Stimulated activated CD4-positive, alpha-beta T cell treated with anti-CD3 and anti-CD28 coated beads, Interleukin-12 subunit alpha, Interleukin-12 subunit beta, amount 100 ng/mL, for 24 hours (primary cell): ENCODE measurements around the gene TACC2.
"Not testable (repeated sequence)": the region's sequence is repeated elsewhere in the genome, so short reads cannot be mapped to it uniquely, and the experiment has no call there.

Source experiments
- DNase-seq, 2 experiments: peaks; one replicate each; pipeline ENCODE4 v3.0.0-alpha.2; 2020; ENCODE audit warnings: low read depth in 2 of 2

Gene TACC2

DNA sequence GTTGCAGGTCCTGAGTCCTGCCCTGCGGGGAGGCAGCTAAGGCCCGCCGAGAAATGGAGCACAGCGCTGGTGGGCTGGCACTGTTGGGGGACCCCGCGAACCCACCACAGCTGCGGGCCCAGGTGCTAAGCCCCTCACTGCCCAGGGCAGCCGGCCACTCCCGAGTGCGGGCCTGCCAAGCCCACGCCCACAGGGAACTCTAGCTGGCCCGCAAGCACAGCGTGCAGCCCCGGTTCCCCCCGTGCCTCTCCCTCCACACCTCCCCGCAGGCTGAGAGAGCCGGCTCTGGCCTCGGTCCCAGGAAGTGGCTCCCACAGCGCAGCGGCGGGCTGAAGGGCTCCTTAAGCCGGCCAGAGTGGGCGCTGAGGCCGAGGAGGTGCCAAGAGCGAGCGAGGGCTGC lies 10.5 kb upstream of the TACC2 start:
- no peak for DNase-seq

DNA sequence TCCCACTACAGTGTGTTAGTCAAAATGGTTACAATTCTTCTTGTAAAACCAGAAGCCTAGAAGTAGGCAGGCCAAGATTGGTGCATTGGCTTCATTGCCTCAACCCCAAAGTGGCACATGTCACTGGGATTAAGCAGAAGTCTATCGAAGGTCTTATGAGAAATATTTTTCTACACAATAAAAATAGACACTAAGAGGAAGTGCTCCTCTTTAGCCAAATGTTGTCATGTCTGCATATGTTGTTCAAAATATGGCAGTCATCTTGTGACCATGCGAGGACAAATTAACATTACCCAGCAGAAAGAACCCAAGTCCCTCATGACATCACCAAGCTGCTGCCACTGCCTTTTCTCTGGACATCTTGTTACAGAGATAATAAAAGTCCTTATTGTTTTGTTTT lies 7.6 kb upstream of the TACC2 start:
- no peak for DNase-seq

DNA sequence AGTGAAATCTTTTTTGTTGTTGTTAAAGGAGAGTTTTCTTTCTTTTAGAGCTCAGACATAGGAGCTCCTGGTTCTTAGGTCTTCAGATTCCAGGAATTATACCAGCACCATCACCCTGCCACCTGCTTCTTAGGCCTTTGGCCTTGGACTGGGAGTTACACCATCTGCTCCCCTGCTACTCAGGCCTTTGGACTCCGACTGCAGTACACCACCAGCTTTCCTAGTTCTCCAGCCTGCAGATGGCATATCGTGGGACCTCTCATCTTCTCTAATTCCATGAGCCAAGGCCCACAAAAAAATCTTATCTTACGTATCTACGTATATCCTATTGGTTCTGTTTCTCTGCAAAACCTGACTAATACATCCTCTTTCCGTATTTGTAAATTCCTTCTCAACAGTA lies 5.1 kb upstream of the TACC2 start:
- DNase-seq: no peak

DNA sequence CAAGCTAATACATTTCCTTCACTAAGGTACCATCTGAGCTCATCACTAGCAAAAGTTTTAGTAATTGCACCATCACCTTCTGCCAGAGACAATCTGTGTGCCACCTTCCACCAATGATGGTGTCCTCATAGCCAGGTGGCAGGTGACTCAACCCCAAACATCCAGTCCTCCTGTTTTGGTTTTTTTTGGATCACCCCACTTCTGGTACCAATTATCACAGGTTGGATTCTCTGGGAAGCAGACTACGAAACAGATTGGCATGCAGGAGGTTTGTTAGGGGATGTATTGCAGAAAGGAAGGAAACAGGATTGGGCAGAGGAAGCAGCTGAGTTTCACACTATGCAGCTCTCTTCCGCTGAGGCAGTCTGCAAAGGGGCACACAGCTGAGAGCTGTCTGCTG lies 4.5 kb upstream of the TACC2 start:
- no peak for DNase-seq

DNA sequence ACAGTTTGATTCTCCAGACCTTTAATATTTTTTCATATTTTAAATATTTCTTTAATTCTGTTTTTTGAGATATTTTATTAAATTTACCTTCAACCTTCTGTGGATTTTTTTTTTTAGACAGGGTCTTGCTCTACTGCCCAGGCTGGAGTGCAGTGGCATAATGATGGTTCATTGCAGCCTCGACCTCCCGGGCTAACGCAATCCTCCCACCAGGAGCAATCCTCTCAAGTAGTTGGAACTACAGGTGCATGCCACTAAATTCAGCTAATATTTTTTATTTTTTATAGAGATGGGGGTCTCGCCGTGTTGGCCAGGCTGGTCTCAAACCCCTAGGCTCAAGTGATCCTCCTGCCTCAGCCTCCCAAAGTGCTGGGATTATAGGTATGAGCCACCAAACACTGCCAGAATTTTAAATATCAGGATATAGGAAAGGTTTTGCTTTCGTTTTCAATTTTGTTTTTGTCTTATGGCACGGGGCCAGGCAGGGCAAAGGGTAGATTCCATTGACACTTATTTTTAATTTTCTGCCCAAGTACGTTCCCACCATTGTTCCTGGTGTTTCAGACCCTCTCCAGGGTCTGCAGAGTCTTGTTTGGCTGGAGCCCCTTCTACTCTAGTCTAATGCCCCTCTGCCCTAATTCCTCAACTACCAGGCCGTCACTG lies 1.2 kb downstream of the TACC2 start:
- no peak for DNase-seq

DNA sequence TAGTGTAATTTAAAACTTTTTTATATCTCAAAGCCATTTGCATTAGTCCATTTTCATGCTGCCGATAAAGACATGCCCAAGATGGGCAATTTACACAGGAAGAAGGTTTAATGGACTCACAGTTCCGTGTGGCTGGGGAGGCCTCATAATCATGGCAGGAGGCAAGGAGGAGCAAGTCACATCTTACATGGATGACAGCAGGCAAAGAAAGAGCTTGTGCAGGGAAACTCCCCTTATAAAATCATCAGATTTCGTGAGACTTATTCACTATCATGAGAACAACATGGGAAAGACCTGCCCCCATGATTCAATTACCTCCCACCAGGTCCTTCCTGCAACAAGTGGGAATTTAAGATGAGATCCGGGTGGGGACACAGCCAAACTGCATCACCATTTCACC lies 2.8 kb downstream of the TACC2 start:
- not testable (repeated sequence) for DNase-seq

DNA sequence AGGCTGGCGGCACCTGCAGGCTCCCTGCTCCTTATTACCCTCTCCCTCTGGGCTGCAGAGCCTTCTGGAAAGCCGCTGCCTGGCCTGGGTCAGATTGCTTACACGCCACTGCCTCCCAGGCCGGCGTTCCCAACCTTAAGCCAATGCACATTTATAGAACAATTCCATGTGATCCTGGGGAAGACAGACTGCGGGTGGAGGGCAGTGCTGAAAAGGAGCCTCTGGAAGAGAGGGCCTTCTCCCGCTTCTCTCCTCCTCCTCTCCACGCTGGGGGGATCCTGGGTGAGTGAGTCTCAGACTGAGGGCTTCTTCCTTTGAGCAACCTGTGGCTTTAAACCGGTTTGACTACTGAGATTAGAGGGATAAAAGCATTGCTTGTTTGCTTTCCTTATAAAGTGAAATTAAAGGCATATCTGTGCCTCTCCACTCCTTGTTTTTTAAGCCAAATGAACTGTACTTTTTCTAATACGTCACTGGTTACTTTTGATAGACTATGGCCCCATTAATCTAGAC lies 5.5 kb downstream of the TACC2 start:
- DNase-seq: no peak

DNA sequence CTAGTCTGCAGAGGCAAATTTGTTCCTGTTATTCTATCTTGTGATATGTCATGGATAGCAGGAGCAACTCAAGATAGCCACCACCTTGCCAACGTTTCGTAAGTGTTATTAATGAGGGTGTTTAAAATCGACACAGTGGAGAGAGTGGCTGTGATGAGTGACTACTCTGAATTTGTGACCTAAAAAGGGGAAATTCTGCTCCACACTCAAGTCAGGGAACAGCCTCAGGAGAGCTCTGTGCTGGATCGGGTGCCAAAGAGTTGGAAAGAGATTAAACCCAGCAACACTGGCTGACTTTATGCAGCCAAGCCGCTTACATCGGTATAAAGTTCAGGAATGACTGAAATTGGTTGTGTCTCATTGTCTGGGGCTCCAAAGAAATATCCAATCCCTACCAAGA lies 9.5 kb downstream of the TACC2 start:
- DNase-seq: no peak

DNA sequence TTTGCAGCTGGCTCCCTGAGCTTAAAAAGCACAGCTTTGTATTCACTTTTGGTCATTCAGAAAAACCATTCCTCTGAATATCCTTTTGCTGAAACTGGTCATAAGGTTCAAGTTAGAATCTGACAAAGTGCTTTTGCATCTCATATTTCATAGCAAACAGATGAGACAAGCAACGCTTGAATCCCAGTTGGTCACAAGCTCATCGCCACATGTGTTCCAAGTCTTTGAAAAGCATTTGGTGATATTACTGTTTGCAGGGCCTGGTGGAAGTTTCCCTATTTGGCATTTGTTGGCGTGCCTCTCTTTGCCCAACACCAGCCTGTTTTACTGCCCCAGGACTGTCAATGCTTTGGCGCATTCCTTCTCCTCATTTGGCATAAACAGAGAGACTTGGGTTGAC lies 10.3 kb downstream of the TACC2 start:
- no peak for DNase-seq

DNA sequence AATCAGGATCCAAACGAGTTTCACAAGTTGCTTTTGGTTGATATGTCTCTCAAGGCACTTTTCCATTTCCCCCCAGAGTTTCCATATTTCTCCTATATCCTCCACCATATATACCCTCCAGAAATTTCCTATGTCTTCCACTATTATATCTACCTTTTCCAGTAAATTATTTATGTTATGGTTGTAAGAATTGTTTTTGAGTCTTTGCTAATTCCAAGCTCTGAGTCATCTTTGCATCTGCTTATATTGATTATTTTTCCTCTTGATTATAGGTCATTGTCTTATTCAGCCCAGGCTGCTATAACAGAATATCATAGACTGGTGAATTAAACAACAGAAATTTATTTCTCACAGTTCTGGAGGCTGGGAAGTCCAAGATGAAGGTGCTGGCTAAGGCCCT lies 12.7 kb downstream of the TACC2 start:
- DNase-seq: no peak

DNA sequence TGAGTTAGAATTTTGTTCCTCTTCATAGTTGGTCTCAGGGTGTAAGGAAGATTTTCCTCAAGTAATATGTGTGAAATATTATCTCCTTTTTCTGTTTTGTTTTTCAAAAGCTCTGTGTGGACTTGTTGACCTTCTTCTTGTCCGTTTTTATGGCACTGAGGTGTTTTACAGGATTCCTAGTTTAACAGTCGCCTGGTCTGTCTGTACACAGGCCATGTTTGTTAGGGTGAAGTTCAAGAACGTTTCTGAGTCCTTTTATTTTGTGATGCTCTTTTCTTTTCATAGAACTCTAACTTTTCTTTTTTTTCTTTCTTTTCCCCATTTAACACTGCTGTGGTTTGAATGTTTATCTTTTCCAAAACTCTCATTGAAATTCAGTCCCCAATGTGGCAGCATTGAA lies 18.5 kb downstream of the TACC2 start:
- no peak for DNase-seq

DNA sequence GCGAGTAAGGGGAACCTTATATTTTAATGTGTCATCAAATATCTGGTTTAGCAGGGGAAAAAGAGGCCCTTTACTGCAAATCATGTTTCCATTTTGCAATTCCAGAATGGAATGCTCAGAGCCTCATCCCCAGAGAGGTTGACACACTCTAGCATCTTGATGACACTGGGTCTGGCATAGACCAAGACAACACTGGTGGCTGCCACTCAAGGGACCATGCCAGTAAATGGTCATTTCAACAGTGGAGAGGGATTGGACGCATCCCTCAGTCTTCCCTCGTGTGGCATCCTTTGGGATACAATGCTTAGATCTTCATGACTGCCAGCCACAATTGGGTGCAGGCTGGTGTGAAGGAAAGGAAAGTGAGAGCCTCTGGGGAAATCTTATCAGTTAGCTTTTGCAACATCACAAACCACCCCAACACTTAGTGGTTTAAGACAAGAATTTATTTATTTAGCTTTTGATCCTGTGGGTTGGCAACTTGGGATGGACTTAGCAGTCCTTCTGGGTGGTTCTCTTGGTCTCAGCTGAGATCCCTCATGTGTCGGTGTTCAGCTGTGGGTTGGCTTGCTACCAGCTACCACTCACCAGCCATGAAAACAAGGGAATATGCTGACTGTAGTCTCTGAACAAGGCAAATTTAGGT lies 21.6 kb downstream of the TACC2 start:
- no peak for DNase-seq

DNA sequence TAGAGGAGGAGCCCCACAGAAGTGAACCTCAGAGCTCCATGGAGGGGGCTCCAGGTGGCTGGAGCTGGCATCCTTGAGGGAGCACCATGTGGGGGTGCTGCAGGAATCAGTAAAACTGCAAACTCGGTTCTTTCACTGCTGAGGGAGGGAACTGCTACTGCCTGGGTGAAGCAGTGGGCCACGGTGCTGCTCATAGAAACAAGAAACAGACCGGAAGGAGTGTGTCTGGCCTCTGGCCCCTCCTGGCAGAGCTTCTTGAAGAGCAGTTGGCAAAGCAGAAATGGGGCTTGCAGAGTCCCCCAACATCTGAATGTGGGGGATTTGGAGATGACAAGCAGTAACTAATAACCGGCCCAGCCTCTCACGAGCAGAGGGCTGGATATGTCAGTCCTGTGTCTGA lies 23.8 kb downstream of the TACC2 start:
- no peak for DNase-seq

DNA sequence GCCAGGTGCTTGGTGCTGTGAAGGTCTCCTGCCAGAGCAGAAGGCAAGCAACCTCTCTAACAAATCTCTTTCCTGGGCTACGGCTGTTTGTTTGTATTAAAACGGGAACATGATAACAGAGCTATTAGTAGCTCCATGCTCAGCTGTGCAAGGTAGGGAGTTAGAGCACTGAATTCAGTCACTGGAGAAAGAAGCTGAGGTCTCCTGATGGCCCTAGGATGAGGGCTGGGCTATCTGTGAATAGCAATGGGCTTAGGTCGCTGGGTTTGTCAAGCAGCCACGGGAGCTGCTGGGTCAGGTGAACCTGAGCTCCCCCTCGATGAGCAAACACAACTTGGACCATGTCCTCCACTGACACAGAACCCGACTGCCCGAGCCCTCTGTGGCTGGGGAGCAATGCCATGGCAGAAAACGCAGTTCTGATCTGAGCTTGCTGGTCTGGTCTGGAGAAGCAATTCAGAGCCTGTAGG lies 24.4 kb downstream of the TACC2 start:
- DNase-seq: no peak

DNA sequence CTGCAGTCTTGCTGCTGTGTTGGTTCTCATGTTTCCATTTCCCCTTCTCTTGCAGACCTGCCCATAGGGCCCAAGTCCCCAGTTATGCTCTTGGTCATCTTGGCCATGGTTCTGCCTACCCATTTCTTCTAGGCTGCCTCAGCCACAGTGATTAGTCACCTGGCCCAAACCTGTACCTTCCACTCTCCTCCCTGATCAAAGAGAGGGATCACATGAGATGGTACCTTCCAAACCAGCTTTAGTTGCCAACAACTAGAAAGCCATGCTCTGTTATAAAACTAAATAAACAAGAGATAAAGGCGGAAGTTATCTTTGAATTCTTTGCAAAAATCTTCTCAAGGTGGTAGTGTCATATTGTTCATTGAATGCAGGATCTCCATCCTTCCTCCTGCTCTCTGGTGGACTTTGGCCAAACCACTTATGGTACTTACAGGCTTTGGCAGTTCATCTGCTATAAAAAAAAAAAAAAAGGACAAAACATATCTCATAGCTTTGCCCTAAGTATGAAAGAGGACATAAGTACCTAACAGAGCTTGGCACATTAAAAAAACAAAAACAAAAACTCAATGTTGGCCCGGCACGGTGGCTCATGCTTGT lies 25.8 kb downstream of the TACC2 start:
- DNase-seq: no peak

DNA sequence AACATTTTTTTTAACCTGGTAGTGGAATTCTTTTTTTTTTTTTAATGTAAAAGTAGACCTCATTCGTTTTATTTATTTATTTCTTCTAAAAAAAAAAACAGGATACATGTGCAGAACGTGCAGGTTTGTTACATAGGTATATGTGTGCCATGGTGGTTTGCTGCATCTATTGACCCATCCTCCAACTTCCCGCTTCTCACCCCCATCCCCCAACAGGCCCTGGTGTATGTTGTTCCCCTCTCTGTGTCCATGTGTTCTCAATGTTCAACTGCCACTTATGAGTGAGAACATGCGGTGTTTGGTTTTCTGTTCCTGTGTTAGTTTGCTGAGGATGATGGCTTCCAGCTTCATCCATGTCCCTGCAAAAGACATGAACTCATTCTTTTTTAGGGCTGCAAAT lies 29.0 kb downstream of the TACC2 start:
- not testable (repeated sequence) for DNase-seq

DNA sequence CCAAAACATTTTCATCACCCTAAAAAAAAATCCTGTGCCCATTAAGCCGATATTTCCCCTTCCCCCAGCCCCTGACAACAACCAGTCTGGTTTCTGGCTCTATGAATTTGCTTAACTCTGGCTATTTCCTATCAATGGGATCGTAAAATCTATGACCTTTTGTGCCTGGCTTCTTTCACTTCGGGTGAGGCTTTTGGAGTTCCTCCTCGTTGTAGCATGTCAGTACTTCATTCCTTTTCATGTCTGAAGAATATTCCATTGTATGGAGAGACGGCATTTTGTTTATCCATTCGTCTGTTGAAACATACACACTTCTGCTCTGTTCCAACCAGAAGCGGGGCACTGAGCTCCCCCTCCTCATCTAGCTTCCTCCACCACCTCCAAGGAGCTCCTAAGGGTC lies 29.5 kb downstream of the TACC2 start:
- no peak for DNase-seq

DNA sequence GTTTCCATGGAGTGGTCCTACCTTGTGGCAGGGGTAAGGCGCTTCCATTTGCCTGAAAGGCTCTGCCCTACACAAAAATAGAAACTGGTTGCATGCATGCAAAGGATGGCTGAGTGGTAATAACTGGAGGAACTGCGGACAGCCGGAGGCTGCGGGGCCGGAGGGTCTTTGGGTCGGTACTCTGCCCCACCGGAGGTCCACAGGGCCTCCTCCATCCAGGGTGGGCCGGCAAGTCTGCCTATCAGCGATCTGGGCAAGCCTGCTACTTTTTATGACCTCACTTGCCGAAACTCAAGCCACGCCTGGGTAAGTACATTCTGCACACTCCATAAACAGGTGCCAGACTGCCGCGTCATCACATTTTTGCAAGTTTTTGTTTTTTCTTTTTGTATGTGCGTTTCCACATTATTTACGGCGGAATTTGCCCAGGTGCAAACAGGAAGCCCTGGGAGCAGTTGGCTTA lies 30.0 kb downstream of the TACC2 start:
- no peak for DNase-seq

DNA sequence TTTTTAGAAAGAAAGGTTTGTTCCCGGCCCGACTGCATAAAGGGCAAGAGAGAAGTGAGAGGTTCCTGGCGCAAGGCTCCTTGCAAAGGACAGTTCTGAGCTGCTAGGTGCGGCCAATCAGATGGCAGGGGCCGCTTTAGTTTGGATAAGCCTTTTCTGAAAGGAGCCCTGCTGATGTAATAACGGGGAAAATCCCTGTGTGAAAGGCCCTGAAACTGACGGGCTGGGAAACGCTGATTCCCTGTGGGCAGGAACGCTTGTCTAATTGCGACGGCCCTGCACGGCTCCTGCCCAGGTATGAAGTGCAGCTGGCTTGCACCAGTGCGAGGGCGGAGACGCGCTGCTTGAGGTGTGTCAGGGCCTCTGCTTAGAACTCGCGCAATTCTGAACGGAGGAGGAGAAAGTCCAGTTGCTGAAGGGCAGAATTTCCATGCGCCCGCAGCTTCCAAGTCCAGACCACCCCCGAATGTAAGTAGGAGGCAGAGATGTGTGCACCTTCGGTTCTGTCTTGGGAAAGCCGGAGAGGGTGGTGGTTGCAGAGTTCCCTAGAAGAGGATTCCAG lies 30.5 kb downstream of the TACC2 start:
- no peak for DNase-seq

DNA sequence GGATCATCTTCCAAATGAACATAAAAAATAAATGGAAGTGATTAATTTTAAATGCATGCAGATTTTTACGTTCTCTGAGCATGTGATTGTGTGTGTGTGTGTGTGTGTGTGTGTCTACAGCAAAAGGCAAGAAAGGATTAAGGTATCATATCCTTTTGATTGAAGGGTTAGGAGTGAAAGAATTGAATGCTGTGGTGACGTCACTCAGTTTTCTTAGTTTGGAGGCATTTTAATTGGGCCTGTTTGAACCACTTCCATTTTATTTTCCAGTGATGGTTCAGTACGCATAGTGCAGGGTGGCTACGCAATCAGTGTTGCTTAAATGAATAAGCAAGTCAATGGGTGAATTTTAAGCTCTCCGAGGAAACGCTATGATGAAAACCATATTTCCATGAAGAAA lies 31.3 kb downstream of the TACC2 start:
- no peak for DNase-seq

DNA sequence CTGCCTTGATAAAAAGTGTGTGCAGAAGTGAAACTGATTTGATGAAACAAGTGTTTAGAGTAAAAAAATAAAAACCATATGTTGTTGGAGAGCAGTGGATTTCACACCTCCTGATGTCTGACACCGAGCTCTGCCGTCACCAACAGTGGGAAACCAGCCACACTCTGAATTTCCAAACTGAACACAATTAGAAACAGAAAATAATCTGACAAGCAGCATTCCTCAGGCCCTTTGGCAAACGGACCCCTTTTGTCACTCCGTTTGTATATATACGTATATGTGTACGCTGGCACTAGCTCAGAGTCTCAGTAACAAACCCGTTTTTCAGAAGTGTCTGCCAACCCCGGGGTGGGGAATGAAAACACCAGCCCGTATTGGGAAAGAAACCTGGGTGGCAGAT lies 32.4 kb downstream of the TACC2 start:
- DNase-seq: no peak

DNA sequence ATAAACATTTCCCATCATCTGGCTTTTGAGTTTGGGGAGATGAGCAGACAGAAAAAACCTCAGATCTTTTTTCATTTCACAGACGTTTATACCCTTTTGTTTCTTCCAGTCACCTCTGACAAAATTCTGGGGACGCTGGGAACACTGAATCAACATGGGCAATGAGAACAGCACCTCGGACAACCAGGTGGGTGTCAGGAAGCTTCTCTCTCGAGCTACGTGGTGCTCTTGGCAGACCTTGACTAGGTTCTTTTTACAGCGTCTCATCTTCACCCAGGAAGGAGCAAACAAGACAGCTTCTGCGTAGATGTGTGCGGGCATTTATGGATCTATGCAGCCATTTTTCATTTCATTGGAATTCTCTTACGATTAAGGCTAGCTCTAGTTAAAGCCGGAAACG lies 32.9 kb downstream of the TACC2 start:
- no peak for DNase-seq

DNA sequence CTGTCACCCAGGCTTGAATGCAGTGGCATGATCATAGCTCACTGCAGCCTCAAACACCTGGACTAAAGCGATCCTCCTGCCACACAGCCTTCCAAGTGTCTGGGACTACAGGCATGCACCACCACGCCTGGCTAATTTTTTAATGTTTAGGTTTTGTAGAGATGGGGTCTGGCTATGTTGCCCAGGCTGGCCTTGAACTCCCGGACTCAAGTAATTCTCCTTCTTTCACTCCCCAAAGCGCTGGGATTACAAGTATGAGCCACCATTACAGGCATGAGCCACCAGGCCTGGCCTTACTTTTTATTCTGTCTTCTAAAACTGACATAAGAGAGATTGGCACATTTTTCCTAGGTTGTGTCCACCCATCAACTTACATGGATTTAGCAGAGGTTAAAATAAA lies 33.3 kb downstream of the TACC2 start:
- DNase-seq: no peak
